ENCODE measurements around the gene ORAI3. TPM values are rescaled to one million over a fixed set of nuclear protein-coding genes. Genes with fewer than 3 reads are reported as not detected.

Gene ORAI3
- polyA plus RNA-seq, 6 donors from 2014 or later, result 65.8 to 83.4 (median 78.3) TPM

GRCh38 chr16:30946671-30947540 is 2.0 kb upstream of the ORAI3 start:
- Mint-ChIP-seq H3K4me3 (peak overlapping the region in 7 of 8 donors; percentile 28 to 70 (median 51)), H3K9me3 (no peaks in the 10 kb centered on the region), H3K27ac (peak overlapping the region in 3 of 6 donors; percentile 47 to 71 (median 51)), H3K36me3 (peaks cover 0 to 10% of the 10 kb centered on the region in 2 donors), H3K27me3 (no peaks in the 10 kb centered on the region), H3K4me1 (peaks cover 27 to 40% (median 28%) of the 10 kb centered on the region in 3 donors)
- ATAC-seq (ENCODE audit: low read depth in 2 of 2) (no peak), DNase-seq (no peak)

GRCh38 chr16:30947541-30947858 is 1.4 kb upstream of the ORAI3 start:
- H3K27me3 Mint-ChIP-seq, result no peaks in the 10 kb centered on the region
- H3K27ac Mint-ChIP-seq, result peak overlapping the region in 1 of 6 donors; percentile 71
- H3K9me3 Mint-ChIP-seq, result no peaks in the 10 kb centered on the region
- DNase-seq (no peak), ATAC-seq (ENCODE audit: low read depth in 2 of 2) (no peak)
- peak overlapping the region in 2 of 8 donors; percentile 31 to 43 for H3K4me3 Mint-ChIP-seq
- H3K4me1 Mint-ChIP-seq, result peaks cover 24 to 34% (median 25%) of the 10 kb centered on the region in 3 donors
- peaks cover 0 to 10% of the 10 kb centered on the region in 2 donors for H3K36me3 Mint-ChIP-seq

GRCh38 chr16:30947859-30948666 is 805 bp upstream of the ORAI3 start:
- Mint-ChIP-seq H3K27ac (peak overlapping the region in 3 of 6 donors; percentile 70 to 96 (median 86)), H3K4me3 (peak overlapping the region; percentile 32 to 99 (median 93)), H3K9me3 (no peaks in the 10 kb centered on the region), H3K4me1 (peaks cover 21 to 30% (median 25%) of the 10 kb centered on the region in 3 donors), H3K36me3 (peaks cover 0 to 10% of the 10 kb centered on the region in 2 donors), H3K27me3 (no peaks in the 10 kb centered on the region)
- ATAC-seq (ENCODE audit: low read depth in 2 of 2) (peak; percentile 11 to 13), DNase-seq (no peak)

GRCh38 chr16:30949650-30950515 is 1.0 kb downstream of the ORAI3 start:
- H3K27ac Mint-ChIP-seq, result peak overlapping the region; percentile 86 to 97 (median 93)
- DNase-seq, result no peak

GRCh38 chr16:30950516-30951065 is 1.7 kb downstream of the ORAI3 start:
- DNase-seq, result no peak
- Mint-ChIP-seq H3K4me1 (peaks cover 21 to 36% (median 25%) of the 10 kb centered on the region in 3 donors), H3K27me3 (no peaks in the 10 kb centered on the region), H3K9me3 (no peaks in the 10 kb centered on the region), H3K4me3 (peak overlapping the region; percentile 92 to 99 (median 96)), H3K36me3 (no peaks in the 10 kb centered on the region), H3K27ac (peak overlapping the region in 4 of 6 donors; percentile 76 to 91 (median 88))
- no peak for ATAC-seq (ENCODE audit: low read depth in 2 of 2)

More at GRCh38 chr16:30949650-30950515, 1.0 kb downstream of the ORAI3 start:
- peaks cover 21 to 36% (median 25%) of the 10 kb centered on the region in 3 donors for H3K4me1 Mint-ChIP-seq
- H3K9me3 Mint-ChIP-seq, result no peaks in the 10 kb centered on the region
- peak; percentile 42 to 43 for ATAC-seq (ENCODE audit: low read depth in 2 of 2)
- H3K36me3 Mint-ChIP-seq, result no peaks in the 10 kb centered on the region
- no peaks in the 10 kb centered on the region for H3K27me3 Mint-ChIP-seq
- peak overlapping the region; percentile 92 to 99 (median 96) for H3K4me3 Mint-ChIP-seq

GRCh38 chr16:30951193-30951592 is 2.3 kb downstream of the ORAI3 start:
- no peaks in the 10 kb centered on the region for H3K36me3 Mint-ChIP-seq
- peak overlapping the region in 1 of 6 donors; percentile 67 for H3K27ac Mint-ChIP-seq
- ATAC-seq (ENCODE audit: low read depth in 2 of 2) (no peak), DNase-seq (no peak)
- H3K27me3 Mint-ChIP-seq, result no peaks in the 10 kb centered on the region
- no peaks in the 10 kb centered on the region for H3K9me3 Mint-ChIP-seq
- H3K4me3 Mint-ChIP-seq, result peak overlapping the region in 5 of 8 donors; percentile 38 to 99 (median 71)
- peaks cover 20 to 36% (median 25%) of the 10 kb centered on the region in 3 donors for H3K4me1 Mint-ChIP-seq

- H3K9me3 Mint-ChIP-seq, result no peaks in the 10 kb centered on the region
- ATAC-seq (ENCODE audit: low read depth in 2 of 2) (no peak), DNase-seq (no peak)
- no peaks in the 10 kb centered on the region for H3K36me3 Mint-ChIP-seq
- H3K27me3 Mint-ChIP-seq, result no peaks in the 10 kb centered on the region
- H3K4me1 Mint-ChIP-seq, result peaks cover 17 to 32% (median 25%) of the 10 kb centered on the region in 3 donors
- H3K4me3 Mint-ChIP-seq, result peak overlapping the region in 4 of 8 donors; percentile 2 to 99 (median 58)
- H3K27ac Mint-ChIP-seq, result peak overlapping the region in 1 of 6 donors; percentile 49
These were observed 2.9 kb downstream of the ORAI3 start for GRCh38 chr16:30951750-30952149.

GRCh38 chr16:30953111-30953510 is 4.2 kb downstream of the ORAI3 start:
- Mint-ChIP-seq H3K27me3 (no peaks in the 10 kb centered on the region), H3K27ac (peak overlapping the region in 1 of 6 donors; percentile 90), H3K4me1 (peaks cover 17 to 38% (median 25%) of the 10 kb centered on the region in 3 donors), H3K9me3 (no peaks in the 10 kb centered on the region), H3K36me3 (no peaks in the 10 kb centered on the region), H3K4me3 (peak overlapping the region in 1 of 8 donors; percentile 21)
- ATAC-seq (ENCODE audit: low read depth in 2 of 2) (no peak), DNase-seq (no peak)

GRCh38 chr16:30953511-30954124 is 4.8 kb downstream of the ORAI3 start:
- peak overlapping the region in 2 of 8 donors; percentile 41 to 67 for H3K4me3 Mint-ChIP-seq
- H3K4me1 Mint-ChIP-seq, result peaks cover 22 to 42% (median 28%) of the 10 kb centered on the region in 3 donors
- H3K27ac Mint-ChIP-seq, result peak overlapping the region in 2 of 6 donors; percentile 57 to 90
- H3K27me3 Mint-ChIP-seq, result no peaks in the 10 kb centered on the region
- peak; percentile 35 for DNase-seq
- no peaks in the 10 kb centered on the region for H3K36me3 Mint-ChIP-seq
- ATAC-seq (ENCODE audit: low read depth in 2 of 2), result no peak
- H3K9me3 Mint-ChIP-seq, result no peaks in the 10 kb centered on the region

- Mint-ChIP-seq H3K4me3 (peak overlapping the region in 3 of 8 donors; percentile 28 to 67 (median 62)), H3K4me1 (peaks cover 24 to 47% (median 37%) of the 10 kb centered on the region in 3 donors), H3K36me3 (peaks cover 5 to 6% of the 10 kb centered on the region in 2 donors), H3K9me3 (no peaks in the 10 kb centered on the region), H3K27me3 (no peaks in the 10 kb centered on the region), H3K27ac (peak overlapping the region in 2 of 6 donors; percentile 61 to 69)
- DNase-seq (no peak), ATAC-seq (ENCODE audit: low read depth in 2 of 2) (no peak)
These were observed 6.1 kb downstream of the ORAI3 start for GRCh38 chr16:30954993-30955392.

- H3K27ac Mint-ChIP-seq, result peak overlapping the region; percentile 95 to 99 (median 98)
- peak overlapping the region; percentile 89 to 99 (median 96) for H3K4me3 Mint-ChIP-seq
- H3K4me1 Mint-ChIP-seq, result peaks cover 20 to 36% (median 33%) of the 10 kb centered on the region in 3 donors
These were observed 8.0 kb downstream of the ORAI3 start for GRCh38 chr16:30956601-30957455.

More at GRCh38 chr16:30956601-30957455, 8.0 kb downstream of the ORAI3 start:
- DNase-seq (peak; percentile 66), ATAC-seq (ENCODE audit: low read depth in 2 of 2) (peak; percentile 49 to 50)
- Mint-ChIP-seq H3K36me3 (peaks cover 11 to 12% of the 10 kb centered on the region in 2 donors), H3K9me3 (no peaks in the 10 kb centered on the region), H3K27me3 (no peaks in the 10 kb centered on the region)
